ENCODE measurements around the gene MAP2K7.

- TF ChIP-seq, protein P1, sequence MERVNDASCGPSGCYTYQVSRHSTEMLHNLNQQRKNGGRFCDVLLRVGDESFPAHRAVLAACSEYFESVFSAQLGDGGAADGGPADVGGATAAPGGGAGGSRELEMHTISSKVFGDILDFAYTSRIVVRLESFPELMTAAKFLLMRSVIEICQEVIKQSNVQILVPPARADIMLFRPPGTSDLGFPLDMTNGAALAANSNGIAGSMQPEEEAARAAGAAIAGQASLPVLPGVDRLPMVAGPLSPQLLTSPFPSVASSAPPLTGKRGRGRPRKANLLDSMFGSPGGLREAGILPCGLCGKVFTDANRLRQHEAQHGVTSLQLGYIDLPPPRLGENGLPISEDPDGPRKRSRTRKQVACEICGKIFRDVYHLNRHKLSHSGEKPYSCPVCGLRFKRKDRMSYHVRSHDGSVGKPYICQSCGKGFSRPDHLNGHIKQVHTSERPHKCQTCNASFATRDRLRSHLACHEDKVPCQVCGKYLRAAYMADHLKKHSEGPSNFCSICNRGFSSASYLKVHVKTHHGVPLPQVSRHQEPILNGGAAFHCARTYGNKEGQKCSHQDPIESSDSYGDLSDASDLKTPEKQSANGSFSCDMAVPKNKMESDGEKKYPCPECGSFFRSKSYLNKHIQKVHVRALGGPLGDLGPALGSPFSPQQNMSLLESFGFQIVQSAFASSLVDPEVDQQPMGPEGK (CRISPR knock-in tag; IDR thresholded peaks at IDR 0.05; ENCODE audit: borderline replicate concordance), result no peak
- TF ChIP-seq CSRNP3 (CRISPR knock-in tag; IDR thresholded peaks at IDR 0.05) (no peak), ZFP3 (CRISPR knock-in tag; IDR thresholded peaks at IDR 0.05) (no peak), CREB5 (CRISPR knock-in tag; IDR thresholded peaks at IDR 0.05; ENCODE audit: low read depth) (no peak)
Observed at GRCh38 chr19:7924651-7925170, 21.0 kb downstream of the MAP2K7 start.
